Right lung (tissue), 5 donors: ENCODE data around the gene SERPINA12. TPM values are rescaled to one million over a fixed set of nuclear protein-coding genes. Genes with fewer than 3 reads are reported as not detected.
A peak's percentile ranks its signal among the peaks of the same experiment; 100 is the strongest.
"Not testable (repeated sequence)": the region's sequence is repeated elsewhere in the genome, so short reads cannot be mapped to it uniquely, and the experiment has no call there.

Experiments
- DNase-seq, 2 donors: peaks; one replicate each; pipeline ENCODE4 v3.0.0-alpha.2; 2013
- polyA plus RNA-seq, 5 donors: library from polyadenylated mRNA; unstranded; fragments of 120-200 nt; gene quantifications; one replicate each; pipeline versions ENCODE4 v1.2.1 to v1.2.3, GENCODE V29; 2013; ENCODE audit warnings: inconsistent platforms in 1 of 5, low replicate concordance in 1 of 5; ENCODE audit not compliant: insufficient read length in 5 of 5, insufficient read depth in 1 of 5

The SERPINA12 gene
- polyA plus RNA-seq, 5 donors, result not detected

- DNase-seq, result no peak
These were observed 28.9 kb upstream of the SERPINA12 start for GRCh38 chr14:94538070-94538740.

DNA sequence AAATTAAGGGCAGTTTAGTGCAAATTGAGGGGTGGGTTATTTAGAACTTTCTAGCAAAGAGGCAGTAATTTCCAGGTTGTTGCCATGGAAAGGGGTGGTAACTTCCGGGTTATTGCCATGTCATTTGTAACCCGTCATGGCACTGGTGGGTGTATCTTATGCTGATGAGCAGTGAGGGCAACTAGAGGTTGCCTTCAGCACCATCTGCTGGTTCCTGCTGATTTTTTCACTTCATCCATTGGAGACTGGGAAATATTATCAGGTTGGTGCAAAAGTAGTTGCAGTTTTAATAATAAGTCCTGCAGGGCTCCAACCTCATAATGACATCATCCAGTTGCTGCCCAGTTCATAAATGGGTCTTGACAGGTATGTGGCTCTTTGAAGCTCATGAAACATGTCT, 27.6 kb upstream of the SERPINA12 start:
- DNase-seq, result no peak

- no peak for DNase-seq
These were observed 26.2 kb upstream of the SERPINA12 start for GRCh38 chr14:94535506-94535905.

DNA sequence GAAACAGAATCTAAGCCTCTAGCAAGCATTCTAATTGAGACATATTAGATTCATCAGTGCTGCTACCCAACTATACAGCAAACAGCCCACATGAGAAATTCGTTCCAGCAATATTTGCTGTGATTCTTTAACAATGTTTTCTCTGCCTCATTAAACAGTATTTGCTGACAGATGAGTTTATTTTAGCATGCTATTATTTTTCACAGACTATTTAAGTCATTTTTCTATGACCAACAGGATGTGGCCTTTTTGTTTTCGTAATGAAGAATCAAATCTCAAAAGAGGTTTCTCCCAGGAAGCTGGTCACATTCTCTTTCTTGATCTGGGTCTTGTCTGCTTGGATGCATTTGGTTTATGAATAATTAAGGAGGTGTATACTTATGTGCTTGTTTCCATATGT, 23.2 kb upstream of the SERPINA12 start:
- no peak for DNase-seq

DNA sequence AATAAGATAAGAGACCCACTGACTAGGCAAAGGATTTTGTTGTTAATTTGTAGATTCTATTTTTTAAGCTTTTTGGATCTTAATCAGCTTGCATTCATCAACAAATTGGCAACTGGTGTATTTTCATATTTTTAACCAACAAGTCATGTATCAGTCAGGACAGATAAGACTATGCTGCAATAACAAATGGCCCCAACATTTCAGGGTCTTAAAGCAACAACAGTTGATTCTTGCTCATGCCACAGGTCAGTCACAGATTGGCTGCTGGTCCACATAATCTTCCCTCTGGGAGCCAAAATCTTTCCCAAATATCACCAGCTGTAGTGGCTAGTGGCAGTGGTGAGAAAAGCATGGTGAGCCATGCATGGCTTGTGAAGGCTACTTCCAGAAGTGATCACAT, 21.9 kb upstream of the SERPINA12 start:
- no peak for DNase-seq

DNA sequence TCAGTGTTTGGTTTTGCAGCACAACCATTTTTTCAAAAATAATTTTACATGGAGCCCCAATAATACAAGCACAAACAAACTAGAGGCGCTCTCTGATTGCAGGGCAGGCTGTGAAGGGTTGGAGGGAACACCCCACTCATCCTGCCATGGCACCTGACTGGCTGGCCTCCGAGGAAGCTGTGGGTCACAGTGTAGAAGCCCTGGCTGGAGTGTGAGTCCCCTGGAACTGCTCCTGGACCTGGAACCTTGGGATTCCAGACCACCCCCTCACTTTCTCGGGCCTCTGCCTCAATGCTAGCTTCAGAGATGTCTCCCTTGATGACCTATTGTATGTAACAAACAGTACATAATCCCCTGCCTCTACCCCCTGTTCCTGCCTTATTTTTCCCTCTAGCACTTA, 14.8 kb upstream of the SERPINA12 start:
- no peak for DNase-seq

DNA sequence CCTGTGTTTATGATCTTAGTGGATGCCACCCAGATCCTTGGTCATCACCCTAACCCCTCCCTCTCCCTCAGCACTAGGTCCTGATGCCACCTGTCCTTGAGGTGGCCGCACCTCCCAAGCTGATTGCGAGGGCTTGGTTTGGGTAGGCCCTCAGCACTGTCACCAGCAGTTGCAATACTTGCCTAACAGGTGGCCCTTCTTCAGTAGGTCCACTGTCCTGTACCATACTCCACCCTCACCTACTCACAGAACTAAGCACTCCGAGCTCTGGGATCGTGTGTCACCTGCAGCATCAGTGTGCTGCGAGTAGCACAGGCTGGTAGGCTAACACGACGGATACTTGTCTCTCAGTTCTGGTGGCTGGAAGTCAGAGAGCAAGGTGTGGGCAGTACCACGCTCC, 14.0 kb upstream of the SERPINA12 start:
- no peak for DNase-seq

- no peak for DNase-seq
These were observed 13.0 kb upstream of the SERPINA12 start for GRCh38 chr14:94522115-94522724.

DNA sequence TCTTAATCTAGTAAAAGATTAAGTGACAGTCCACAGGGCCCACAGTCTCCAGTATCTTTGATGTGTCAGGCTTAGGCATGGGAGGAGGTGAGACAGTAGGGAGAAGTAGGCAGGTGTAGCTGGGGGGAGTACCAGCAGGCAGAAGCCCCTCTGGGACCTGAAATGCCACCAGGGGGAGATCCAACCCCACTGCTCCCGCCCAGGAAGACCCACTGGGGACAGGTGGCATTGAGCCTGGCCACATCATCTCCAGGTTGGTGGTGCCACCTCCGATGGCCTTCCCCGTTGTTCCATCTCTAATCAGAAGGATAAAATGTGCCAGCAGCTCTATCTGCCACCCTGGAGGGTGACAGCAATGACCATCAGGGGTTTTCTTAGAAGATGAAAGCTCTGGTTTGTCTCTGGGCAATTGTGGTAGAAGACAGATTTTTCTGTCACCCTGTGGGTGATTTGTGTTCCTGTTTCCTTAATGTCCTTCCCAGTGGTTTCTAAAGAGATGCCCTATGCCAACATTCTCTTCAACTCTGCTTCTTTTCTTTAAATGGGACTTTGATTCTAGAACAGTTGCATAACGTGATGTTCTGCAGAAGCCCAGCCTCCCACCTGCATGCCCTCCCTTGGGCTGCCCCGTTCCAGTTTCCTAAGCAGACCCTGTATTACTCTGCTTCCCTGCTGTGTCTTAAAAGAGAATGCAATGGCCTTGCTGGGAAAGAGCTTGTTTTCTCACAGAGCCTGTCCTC, 12.3 kb upstream of the SERPINA12 start:
- no peak for DNase-seq

DNA sequence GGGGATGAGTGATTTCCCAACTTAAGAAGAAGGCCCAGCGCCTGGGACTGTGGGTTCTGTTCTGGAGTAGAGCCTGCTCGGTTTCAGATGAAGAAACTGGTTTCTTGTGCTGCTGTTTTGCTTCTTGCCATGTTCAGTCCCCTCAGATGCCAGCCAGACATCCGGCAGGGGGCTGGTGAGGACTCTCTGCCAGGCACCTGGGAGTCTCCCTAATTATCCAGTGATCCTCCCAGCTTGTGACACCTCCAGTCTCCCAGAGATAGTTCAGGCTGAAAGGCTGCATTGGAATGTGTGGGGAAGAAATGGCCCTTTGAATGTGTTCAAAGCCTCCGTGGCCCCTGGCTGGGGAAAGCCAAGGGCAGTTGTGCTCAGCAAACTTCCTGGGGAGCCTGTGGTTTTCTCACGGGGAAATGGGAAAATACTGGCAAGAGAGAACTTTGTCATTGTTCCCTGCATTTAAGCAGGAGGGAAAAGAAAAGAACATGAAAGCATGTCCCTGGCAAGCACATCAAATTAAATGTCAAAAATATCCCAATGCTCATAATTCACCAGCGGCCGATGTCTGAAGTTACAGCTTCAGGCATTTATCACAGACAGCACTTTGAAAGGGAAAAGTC, 8.5 kb upstream of the SERPINA12 start:
- no peak for DNase-seq

DNA sequence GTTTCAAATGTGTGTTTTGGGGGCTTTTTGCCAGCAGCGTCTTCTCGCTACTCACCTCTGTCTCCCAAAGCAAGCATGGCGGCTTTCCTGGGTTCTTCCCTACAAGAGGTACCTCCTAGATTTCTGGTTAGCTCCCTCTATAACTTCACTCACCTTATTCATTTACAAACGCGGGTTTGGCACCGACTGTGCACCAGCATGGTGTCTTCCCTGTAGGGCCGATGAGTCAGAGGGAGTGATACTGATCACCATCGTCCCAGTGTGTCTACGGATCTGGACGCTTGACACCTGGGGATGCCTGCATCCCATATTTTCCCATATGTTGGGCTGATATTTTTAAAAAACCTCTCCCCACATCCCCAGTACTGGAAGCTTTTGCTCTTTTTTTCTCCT, 8.0 kb upstream of the SERPINA12 start:
- no peak for DNase-seq

GRCh38 chr14:94515856-94516255, 6.6 kb upstream of the SERPINA12 start:
- DNase-seq, result no peak

- DNase-seq, result no peak
These were observed 6.2 kb upstream of the SERPINA12 start for GRCh38 chr14:94515426-94515825.

GRCh38 chr14:94514351-94514750, 5.1 kb upstream of the SERPINA12 start:
- no peak for DNase-seq

- DNase-seq, result not testable (repeated sequence)
These were observed 1.2 kb upstream of the SERPINA12 start for GRCh38 chr14:94510481-94510880.

GRCh38 chr14:94505641-94506040, 3.6 kb downstream of the SERPINA12 start:
- no peak for DNase-seq

DNA sequence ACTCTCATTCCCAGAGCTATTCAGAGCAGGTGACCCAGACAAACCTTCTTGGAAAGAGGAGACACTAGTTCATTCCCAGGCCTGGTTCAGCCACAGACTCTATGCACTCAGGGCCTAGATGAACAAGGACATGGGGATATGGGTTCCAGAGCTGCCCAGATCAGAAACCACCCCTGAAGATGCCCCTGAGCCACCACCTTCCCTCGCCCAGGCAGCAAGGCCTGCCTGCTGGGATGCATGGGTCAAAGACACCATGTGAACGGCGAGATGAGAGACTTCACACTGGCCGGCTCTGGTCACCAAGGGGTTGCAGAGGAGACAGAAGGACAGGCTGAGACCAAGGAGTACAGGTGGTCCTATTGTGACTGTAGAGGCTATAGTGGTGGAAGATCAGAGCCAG, 4.1 kb downstream of the SERPINA12 start:
- DNase-seq, result no peak

DNA sequence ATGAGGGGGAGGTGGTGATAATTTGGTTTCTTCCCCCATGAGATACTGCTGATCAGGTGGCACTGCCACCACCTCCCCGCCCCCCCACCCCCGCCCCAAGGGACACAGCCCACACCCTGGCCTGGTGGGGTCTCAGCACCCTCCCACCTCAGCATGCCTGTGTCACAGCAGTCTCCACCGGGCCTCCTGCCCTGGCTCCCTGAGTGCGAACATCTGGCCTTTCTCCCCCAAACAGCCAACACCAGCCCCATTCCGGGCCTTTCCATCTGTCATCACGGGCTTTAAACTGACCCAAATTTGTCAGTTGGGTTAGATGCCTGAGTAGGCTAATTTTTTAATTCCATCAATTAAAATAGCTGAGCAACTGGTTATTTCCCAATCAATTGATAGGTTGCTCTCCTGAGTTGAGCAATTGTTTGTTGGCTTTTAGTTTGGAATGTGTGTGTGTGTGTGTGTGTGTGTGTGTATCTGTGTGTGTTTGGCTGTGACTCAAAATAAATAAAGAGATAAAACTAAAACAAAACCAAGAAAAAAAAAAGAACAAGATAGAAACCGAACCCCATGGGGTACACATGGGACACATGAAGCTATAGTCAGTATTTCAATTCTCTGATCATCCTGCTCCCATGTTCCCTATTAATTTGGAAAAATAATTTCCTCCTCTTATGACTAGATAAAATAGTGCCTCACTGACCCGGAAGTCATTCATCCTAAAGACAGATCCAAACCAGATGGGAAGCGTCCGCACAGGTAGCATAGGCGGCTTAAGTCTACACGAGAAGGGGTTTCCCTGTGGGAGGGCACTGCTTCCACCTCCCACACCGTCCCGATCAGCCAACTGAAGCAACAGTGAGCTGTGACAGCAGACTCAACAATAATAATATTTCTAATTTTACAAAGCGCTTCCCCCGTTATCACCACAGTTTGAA, 7.4 kb downstream of the SERPINA12 start:
- DNase-seq, result peak; percentile 15 to 32

- no peak for DNase-seq
These were observed 9.0 kb downstream of the SERPINA12 start for GRCh38 chr14:94500264-94500663.

GRCh38 chr14:94499673-94500072, 9.6 kb downstream of the SERPINA12 start:
- DNase-seq, result no peak

DNA sequence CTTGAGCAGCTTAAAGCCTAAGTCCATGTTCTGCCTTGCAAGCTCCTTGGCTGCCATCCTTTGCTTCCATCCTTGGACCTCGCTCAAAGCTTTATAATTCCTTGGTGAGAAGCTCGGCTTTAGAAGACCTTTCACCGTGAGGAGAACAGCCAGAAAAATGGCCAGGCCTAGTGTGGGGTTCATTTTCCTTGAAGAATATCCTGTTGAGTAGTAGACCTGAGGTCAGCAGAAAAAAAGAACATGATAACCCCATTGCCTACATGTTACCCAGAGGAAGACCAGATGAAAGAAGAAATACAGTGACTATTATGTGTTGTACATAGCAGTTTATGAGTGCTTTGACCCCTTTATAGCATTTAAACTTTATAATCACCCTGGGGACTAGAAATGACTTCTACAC, 11.1 kb downstream of the SERPINA12 start:
- DNase-seq, result no peak

- no peak for DNase-seq
These were observed 15.2 kb downstream of the SERPINA12 start for GRCh38 chr14:94494085-94494484.
